GM19455 (cell line): ENCODE data around the gene ITGAV.

Experiments
- ATAC-seq: cut with Tn5 transposase; IDR thresholded peaks from one replicate; pipeline ENCODE4 v1.9.1; 2021; ENCODE audit not compliant: unreplicated experiment

ITGAV gene

GRCh38 chr2:186664385-186665043 lies 74.7 kb downstream of the ITGAV start:
- no peak for ATAC-seq

- no peak for ATAC-seq
These were observed 79.3 kb downstream of the ITGAV start for GRCh38 chr2:186669146-186669545.

DNA sequence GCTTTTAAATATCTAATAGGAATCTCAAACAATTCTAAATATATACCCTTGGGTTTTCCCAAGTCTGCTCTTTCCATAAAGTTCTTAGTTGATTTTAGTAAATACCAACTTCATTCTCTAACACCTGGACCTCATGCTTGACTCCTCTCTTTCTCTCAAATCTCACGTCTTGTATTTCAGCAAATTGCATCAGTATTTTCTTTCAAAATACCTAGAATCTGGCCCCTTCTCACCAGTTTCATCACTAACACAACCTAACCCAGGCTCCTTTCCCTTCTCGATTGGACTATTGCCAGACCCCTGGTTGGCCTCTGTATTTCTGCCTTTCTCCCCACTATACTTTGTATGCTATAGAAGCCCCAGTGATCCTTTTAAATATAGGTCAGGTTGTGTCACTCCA lies 81.0 kb downstream of the ITGAV start:
- ATAC-seq, result no peak

- ATAC-seq, result no peak
These were observed 85.5 kb downstream of the ITGAV start for GRCh38 chr2:186675380-186675779.

DNA sequence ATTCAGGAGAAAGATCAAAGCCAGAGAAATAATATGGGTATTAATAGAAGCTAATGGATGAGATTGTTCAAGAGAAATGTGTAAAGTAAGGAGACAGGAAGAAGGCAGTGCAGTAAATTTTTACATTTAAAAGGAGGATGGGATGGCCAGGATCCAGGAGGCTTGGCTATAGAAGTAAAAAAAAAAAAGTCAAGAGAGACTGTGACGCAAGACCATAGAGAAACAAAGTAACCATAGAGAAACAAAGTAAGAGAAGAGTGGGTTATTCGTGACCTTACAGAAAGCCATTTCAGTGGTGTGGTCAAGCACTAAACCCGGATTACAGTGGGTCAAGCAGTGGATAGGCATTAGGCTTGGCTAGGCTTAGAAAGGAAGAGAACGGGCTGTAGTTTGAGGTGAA lies 93.5 kb downstream of the ITGAV start:
- no peak for ATAC-seq

DNA sequence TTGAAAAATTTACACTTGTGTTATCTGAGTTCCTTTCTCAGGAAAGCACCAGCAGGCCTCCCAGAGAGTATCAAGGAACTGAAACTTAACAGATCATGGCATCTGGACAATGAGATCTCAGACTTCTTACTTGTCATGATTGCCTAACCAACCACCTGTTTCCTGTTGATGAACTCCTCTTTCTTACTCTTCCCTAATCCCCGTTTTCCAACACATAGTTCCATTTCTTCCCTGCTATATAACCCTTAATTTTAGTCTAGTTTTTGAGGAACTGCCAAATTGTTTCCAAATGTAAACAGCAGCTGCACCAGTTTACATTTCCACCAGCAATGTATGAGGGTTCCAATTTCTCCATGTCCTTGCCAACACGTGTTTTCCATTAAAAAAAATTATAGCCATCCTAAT lies 98.0 kb downstream of the ITGAV start:
- no peak for ATAC-seq

GRCh38 chr2:186688813-186689212 lies 99.0 kb downstream of the ITGAV start:
- no peak for ATAC-seq

- no peak for ATAC-seq
These were observed 100.9 kb downstream of the ITGAV start for GRCh38 chr2:186690786-186691185.

- ATAC-seq, result no peak
These were observed 101.4 kb downstream of the ITGAV start for GRCh38 chr2:186691231-186691630.

- ATAC-seq, result no peak
These were observed 102.0 kb downstream of the ITGAV start for GRCh38 chr2:186691900-186692299.

DNA sequence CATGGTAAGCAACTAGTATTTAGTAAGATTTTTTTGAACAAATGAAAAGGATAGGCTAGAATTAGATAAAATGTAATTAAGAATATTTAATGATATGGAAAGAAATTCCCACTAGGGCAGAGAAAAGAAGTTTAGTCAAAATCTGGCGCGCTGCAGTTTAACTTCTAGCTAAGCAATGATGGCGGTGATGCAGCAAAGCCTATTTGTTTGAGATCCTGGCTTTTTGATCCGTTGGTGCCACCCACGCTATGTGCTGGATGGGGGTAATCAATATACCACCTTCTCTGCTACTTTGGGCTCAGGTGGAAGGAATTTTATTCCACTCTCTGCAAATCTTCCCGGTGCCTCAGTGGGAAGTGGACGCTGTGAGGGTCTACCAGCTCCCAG lies 103.6 kb downstream of the ITGAV start:
- ATAC-seq, result no peak

- ATAC-seq, result no peak
These were observed 105.4 kb downstream of the ITGAV start for GRCh38 chr2:186695081-186695756.

GRCh38 chr2:186696290-186696689 lies 106.4 kb downstream of the ITGAV start:
- ATAC-seq, result no peak

DNA sequence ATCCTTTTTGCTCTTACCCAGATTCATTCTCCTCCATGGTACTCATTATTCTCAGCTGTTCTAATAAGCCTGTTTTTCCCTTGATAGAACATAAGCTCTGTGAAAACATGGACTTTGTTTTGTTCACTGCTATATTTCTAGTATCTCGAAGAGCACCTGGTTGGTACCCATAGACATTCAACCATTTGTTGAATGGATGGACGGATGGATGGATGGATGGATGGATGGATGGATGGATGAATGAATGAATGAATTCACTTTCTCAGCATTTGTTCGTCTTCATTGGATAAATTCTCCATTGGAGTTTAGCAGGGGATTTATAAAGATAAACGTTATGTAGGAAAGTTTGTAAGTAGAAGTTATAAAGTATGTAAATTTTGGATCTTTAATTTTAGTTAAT lies 106.9 kb downstream of the ITGAV start:
- no peak for ATAC-seq

- no peak for ATAC-seq
These were observed 107.7 kb downstream of the ITGAV start for GRCh38 chr2:186697536-186697935.

DNA sequence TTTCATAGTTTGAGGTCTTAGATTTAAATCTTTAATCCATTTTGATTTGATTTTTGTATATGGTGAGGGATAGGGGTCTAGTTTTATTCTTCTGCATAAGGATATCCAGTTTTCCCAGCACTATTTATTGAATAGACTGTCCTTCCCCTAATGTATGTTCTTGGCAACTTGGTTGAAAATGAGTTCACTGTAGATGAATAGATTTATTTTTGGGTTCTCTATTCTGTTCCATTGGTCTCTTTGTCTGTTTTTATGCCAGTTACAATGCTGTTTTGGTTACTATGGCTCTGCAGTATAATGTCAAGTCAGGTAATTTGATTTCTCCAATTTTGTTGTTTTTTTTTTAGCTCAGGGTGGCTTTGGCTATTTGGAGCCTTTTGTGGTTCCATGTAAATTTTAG lies 109.9 kb downstream of the ITGAV start:
- no peak for ATAC-seq

- no peak for ATAC-seq
These were observed 112.2 kb downstream of the ITGAV start for GRCh38 chr2:186702006-186702405.

GRCh38 chr2:186702501-186702900 lies 112.6 kb downstream of the ITGAV start:
- ATAC-seq, result no peak

DNA sequence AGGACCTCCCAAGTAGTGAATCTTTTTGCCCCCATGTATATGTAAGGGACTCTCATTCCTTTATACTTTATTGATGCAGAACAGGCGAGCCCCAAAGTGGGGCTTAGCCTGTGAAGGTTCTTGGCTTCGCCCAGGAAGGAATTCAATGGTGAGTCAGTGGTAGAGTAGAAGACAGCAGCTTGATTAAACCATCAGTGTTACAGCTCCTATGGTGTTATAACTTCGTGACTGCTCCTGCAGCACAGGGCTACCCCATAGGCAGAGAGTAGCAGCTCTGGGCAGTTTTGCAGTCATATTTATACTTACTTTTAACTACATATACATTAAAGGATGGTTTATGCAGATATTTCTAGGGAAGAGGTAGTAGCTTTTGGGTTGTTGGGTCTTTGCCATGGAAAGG lies 115.0 kb downstream of the ITGAV start:
- no peak for ATAC-seq

DNA sequence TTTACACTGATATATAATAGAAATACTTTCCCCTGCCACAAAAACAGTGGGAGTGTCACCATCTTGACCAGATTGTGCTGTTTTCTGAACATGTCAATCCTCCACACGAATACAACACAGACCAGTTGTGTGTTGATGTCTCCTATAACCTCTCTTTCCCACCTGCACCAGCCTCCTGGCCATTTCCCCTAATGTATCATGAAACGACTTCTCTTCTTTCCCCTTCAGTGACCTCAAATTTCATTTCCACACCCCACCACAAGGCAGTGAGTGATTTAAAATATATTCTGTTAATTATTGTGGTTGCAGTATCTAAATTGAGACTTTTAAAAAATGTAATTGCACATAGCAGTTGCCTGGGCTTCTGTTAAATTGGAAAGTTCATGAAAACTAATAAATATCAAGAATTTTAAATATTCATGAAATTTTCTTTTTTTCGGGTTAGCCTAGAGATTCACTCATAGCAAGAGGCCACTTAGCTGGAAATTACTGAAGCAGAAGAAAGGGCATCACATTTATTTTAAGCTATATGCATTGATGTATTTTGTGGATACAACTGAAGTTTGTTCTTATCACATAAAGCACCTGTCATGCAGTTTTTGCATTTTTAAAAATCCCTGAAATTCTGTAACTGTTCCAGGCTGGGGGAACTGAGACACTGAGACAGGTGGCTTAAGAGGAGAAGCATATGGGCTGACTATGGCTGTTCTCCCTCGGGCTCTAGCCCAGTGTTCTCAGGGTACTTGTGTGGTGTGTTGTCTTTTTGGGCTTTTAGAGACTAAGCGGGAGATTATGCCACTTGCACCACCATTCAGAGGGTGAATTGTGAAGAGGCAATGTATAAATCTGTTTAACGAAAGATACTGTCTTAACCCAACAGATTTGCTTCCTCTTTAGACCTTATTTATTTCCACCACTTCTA lies 119.9 kb downstream of the ITGAV start:
- ATAC-seq, result no peak

- no peak for ATAC-seq
These were observed 123.8 kb downstream of the ITGAV start for GRCh38 chr2:186713691-186714090.

GRCh38 chr2:186714611-186715010 lies 124.8 kb downstream of the ITGAV start:
- ATAC-seq, result no peak
